Right forelimb (tissue), 1 donor: ENCODE data around the gene HOATZ.

Experiments
- DNase-seq: peaks from one replicate; pipeline ENCODE4 v3.0.0-alpha.2; 2018

The HOATZ gene

DNA sequence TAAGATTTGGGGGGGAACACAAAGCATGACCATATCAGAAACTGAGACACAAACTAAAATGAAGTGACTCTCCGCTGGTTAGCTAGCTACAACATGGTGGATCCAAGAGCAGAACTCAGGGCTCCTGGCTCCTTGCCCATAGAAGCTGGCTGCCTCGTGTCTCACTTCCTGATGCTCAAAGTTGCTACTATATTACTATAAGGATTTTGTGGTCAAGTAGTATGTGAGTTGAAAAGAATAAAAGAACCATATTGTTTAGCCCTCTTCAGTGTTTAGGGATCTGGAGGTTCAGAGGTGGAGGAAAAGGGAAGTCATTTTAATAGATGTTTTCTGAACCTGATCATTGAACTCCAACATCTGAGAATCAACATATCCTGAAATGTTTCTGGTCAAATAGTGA is 70.8 kb downstream of the HOATZ start:
- DNase-seq: no peak

GRCh38 chr11:111586388-111586831 is 71.8 kb downstream of the HOATZ start:
- no peak for DNase-seq
